ENCODE measurements around the gene MAPK1. TPM values are rescaled to one million over a fixed set of nuclear protein-coding genes. Genes with fewer than 3 reads are reported as not detected.
"Not testable (repeated sequence)": the region's sequence is repeated elsewhere in the genome, so short reads cannot be mapped to it uniquely, and the experiment has no call there.

Gene MAPK1
- polyA plus RNA-seq, 1 experiment = 154 TPM

GRCh38 chr22:21909871-21910270 is 42.4 kb upstream of the MAPK1 start:
- Histone ChIP-seq H3K27me3 (ENCODE audit: control insufficient read depth, insufficient read depth, low read length) (no peaks in the 10 kb centered on the region), H3K9me3 (ENCODE audit: control insufficient read depth, insufficient read depth, low read length) (no peaks in the 10 kb centered on the region)
- CTCF ChIA-PET = no interaction called here

DNA sequence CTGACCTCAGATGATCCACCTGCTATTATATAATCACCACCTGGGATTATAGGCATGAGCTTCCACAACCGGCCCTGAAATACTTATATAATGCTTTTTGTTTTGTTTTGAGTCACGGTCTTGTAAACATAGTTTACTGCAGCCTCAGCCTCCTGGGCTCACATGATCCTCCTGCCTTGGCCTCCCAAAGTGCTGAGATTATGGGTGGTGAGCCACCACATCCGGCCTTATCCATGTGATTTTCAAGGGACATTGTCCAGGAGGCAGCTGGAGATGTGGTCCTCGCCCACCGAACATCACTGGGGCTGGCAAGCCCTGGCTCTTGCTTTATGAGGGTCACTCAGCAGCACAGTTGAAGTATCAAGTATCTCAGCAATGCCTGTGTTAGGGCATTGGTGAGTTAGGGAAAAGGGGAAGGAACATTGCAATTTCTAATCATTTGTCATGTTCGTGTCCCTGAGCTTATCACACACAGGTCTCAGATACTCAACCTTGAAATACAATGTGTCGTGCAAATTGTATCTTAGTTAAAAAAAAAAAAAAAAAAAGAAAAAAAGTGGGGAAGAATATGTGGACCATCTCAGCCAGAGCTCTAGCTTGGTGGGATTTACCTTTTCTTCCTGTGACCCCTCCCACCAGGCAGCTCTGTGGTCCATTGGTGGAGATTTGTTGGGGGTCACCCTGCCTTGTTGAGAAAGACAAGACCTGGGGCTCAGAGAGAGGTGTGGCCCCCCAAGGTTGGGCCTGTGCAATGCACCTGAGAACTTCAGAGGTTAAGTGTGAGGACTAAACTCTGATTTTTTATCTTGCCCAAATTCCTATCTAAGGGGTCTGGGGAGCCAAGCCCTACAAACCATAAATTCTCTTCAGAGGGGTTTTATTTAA is 40.4 kb upstream of the MAPK1 start:
- no peaks in the 10 kb centered on the region for H3K9me3 ChIP-seq (ENCODE audit: control insufficient read depth, insufficient read depth, low read length)
- no peak overlapping the region for H3K27ac ChIP-seq (ENCODE audit: low read depth, low read length)
- TF ChIP-seq CTCF (IDR thresholded peaks at IDR 0.05; ENCODE audit: low read depth, low read length) = no peak
- H3K4me3 ChIP-seq (ENCODE audit: low read depth, low read length) = no peak overlapping the region
- DNase-seq (ENCODE audit: low read depth, low spot score) = no peak
- ChIA-PET POLR2A (no interaction called here), CTCF (interaction anchor here (0.9 kb wide), 1 partner anchor 9 kb away, joined by 7 read pairs; no protein-coding TSS in a partner anchor)
- H3K27me3 ChIP-seq (ENCODE audit: control insufficient read depth, insufficient read depth, low read length) = no peaks in the 10 kb centered on the region

More at GRCh38 chr22:21909871-21910270, 42.4 kb upstream of the MAPK1 start:
- Histone ChIP-seq H3K27ac (ENCODE audit: low read depth, low read length) (no peak overlapping the region), H3K4me3 (ENCODE audit: low read depth, low read length) (no peak overlapping the region)
- TF ChIP-seq CTCF (IDR thresholded peaks at IDR 0.05; ENCODE audit: low read depth, low read length) = no peak
- POLR2A ChIA-PET = no interaction called here
- DNase-seq (ENCODE audit: low read depth, low spot score) = no peak

DNA sequence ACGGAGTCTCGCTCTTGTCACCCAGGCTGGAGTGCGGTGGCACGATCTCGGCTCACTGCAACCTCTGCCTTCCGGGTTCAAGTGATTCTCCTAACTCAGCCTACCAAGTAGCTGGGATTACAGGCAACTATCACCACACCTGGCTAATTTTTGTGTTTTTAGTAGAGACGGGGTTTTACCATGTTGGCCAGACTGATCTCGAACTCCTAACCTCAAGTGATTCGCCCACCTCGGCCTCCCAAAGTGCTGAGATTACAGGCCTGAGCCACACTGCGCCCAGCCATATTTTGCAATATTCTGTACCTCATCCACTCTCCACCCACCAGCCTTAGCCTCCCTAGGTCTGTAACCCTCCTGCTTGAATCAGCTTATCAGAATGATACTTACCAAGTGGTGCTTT is 37.8 kb upstream of the MAPK1 start:
- H3K27ac ChIP-seq (ENCODE audit: low read depth, low read length); H3K9me3 ChIP-seq (ENCODE audit: control insufficient read depth, insufficient read depth, low read length); H3K4me3 ChIP-seq (ENCODE audit: low read depth, low read length); DNase-seq (ENCODE audit: low read depth, low spot score); H3K27me3 ChIP-seq (ENCODE audit: control insufficient read depth, insufficient read depth, low read length); POLR2A ChIA-PET: not testable (repeated sequence)
- CTCF ChIA-PET = interaction anchor here (0.7 kb wide), 1 partner anchor 86 kb away, joined by 5 read pairs; no protein-coding TSS in a partner anchor

GRCh38 chr22:21904250-21904789 is 36.9 kb upstream of the MAPK1 start:
- no peak for DNase-seq (ENCODE audit: low read depth, low spot score)
- no peaks in the 10 kb centered on the region for H3K27me3 ChIP-seq (ENCODE audit: control insufficient read depth, insufficient read depth, low read length)
- H3K9me3 ChIP-seq (ENCODE audit: control insufficient read depth, insufficient read depth, low read length) = no peaks in the 10 kb centered on the region
- ChIA-PET CTCF (interaction anchor here (0.7 kb wide), 1 partner anchor 416 kb away, joined by 9 read pairs; no protein-coding TSS in a partner anchor), POLR2A (no interaction called here)
- TF ChIP-seq CTCF (IDR thresholded peaks at IDR 0.05; ENCODE audit: low read depth, low read length) = no peak
- H3K27ac ChIP-seq (ENCODE audit: low read depth, low read length) = no peak overlapping the region
- H3K4me3 ChIP-seq (ENCODE audit: low read depth, low read length) = no peak overlapping the region

- CTCF ChIA-PET = interaction anchor here (0.7 kb wide), 1 partner anchor 46 kb away, joined by 6 read pairs; no protein-coding TSS in a partner anchor
- no peaks in the 10 kb centered on the region for H3K9me3 ChIP-seq (ENCODE audit: control insufficient read depth, insufficient read depth, low read length)
- H3K27ac ChIP-seq (ENCODE audit: low read depth, low read length) = no peak overlapping the region
- no peak for DNase-seq (ENCODE audit: low read depth, low spot score)
- POLR2A ChIA-PET = no interaction called here
- H3K27me3 ChIP-seq (ENCODE audit: control insufficient read depth, insufficient read depth, low read length) = no peaks in the 10 kb centered on the region
- no peak for TF ChIP-seq CTCF (IDR thresholded peaks at IDR 0.05; ENCODE audit: low read depth, low read length)
- no peak overlapping the region for H3K4me3 ChIP-seq (ENCODE audit: low read depth, low read length)
Measured at GRCh38 chr22:21903283-21903682, 35.8 kb upstream of the MAPK1 start.

All from AG04450 (cell line).